HG02870 (cell line): Measurements from ENCODE around the gene CTDSPL2.
A peak's percentile ranks its signal among the peaks of the same experiment; 100 is the strongest.
"Not testable (repeated sequence)": the region's sequence is repeated elsewhere in the genome, so short reads cannot be mapped to it uniquely, and the experiment has no call there.

Source experiments
- ATAC-seq: cut with Tn5 transposase; IDR thresholded peaks from one replicate; pipeline ENCODE4 v1.9.1; 2021; ENCODE audit warnings: mild to moderate bottlenecking, moderate library complexity; ENCODE audit not compliant: unreplicated experiment

The CTDSPL2 gene

DNA sequence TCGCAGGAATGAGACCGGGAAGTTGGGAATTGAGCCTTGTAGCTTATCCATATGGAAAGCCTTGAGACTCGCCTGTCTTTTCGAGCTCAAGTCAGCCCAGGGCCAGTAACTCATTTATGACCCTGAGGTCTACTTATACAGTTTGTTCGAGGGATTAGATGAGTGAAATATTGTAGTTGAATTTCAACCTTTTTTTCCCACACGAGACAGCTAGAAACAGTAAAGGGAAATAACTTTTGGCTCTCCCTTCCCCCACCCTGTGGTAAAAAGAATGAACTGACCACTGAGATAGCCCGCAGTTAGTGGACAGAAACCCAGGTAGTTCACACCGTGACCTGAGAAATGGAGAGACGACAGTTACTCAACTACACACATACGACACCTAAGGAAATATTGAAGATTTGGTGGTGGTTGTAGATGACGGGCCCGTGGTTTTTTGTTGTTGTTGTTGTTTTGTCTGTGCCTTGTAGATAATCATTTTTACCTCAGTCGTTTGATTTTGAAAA, 110.4 kb downstream of the CTDSPL2 start:
- no peak for ATAC-seq

DNA sequence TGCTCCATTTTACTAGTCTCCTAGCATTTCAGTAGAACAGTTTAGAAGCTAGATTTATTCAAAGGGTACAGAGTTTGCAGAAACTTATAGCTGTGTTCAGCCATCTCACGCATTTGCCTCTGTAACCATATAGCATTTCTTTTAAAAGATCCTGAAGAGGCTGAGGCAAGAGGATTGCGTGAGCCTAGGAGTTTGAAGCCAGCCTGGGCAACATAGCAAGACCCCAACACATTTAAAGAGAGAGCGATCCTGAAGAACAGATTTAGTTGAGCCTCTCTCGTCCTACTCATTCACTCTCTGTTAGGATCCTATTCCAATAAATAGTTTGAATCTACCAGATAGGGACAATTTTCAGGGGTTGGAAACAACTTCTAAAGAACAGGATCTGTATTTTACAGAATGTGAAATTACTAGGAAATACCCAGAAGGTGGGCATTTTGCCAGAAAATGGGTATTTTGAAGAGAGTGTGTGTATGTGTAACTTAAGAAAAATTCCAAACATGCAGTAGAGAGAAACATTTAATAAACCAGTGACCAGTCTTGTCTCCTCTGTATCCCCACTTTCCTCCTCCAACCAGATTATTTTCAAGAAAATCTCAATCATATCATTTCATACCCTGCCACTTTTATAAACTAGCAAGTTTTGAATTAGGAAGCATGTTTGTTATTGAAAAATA, 114.0 kb downstream of the CTDSPL2 start:
- no peak for ATAC-seq

DNA sequence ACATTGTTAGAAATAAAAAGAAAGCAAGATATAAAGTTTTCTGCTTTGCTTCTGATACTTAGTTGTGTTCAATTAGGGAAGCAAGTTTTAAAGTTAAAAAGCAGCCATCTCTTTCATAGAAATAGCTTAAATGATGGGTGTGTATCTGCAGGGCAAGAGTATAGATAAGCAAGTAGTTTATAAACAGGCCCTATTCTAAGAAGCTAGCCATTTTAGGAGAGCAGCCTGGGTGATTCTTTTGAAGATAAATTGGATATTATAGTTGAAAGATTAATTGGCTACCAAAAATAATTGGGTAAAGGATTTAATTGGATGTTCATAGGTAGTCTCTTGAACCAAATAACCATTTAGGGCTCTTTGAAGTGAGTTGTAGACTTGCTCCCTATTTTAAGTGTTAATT, 115.2 kb downstream of the CTDSPL2 start:
- no peak for ATAC-seq

GRCh38 chr15:44544745-44545144, 117.3 kb downstream of the CTDSPL2 start:
- ATAC-seq: not testable (repeated sequence)

GRCh38 chr15:44545913-44546802, 118.7 kb downstream of the CTDSPL2 start:
- peak; percentile 60 for ATAC-seq

DNA sequence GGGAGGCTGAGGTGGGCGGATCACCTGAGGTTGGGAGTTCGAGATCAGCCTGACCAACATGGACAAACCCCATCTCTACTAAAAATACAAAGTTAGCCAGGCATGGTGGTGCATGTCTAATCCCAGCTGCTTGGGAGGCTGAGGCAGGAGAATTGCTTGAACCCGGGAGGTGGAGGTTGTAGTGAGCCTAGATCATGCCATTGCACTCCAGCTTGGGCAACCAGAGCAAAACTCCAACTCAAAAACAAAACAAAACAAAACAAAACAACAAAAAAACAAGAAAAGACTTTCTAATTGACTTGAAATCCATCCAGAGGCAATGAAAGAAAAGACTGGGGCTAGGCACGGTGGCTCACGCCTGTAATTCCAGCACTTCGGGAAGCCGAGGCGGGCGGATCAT, 121.7 kb downstream of the CTDSPL2 start:
- ATAC-seq: not testable (repeated sequence)

- ATAC-seq: no peak
These were observed 122.8 kb downstream of the CTDSPL2 start for GRCh38 chr15:44550256-44550655.

GRCh38 chr15:44550734-44551133, 123.3 kb downstream of the CTDSPL2 start:
- ATAC-seq: no peak

GRCh38 chr15:44554934-44555723, 127.7 kb downstream of the CTDSPL2 start:
- ATAC-seq: no peak

DNA sequence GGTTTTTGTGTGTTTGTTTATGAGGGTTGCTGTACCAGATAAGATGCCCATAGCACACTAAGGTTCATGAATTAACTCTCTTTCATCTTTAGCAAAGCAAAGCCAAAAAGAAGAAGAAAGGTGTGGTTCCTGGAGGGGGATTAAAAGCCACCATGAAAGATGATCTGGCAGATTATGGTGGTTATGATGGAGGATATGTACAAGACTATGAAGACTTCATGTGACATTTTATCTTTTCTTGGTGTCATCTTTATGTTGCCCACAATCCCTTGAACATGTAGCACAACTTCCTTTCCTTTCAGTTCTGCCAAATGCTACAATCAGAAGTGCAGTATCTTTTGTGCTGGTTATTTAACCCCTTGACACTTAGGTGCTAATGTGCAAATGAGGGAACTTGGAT, 133.5 kb downstream of the CTDSPL2 start:
- ATAC-seq: not testable (repeated sequence)

GRCh38 chr15:44565387-44566154, 138.1 kb downstream of the CTDSPL2 start:
- ATAC-seq: no peak

GRCh38 chr15:44566155-44566540, 138.7 kb downstream of the CTDSPL2 start:
- no peak for ATAC-seq

GRCh38 chr15:44568338-44568737, 140.9 kb downstream of the CTDSPL2 start:
- ATAC-seq: no peak

GRCh38 chr15:44569316-44569715, 141.9 kb downstream of the CTDSPL2 start:
- no peak for ATAC-seq

GRCh38 chr15:44570361-44570760, 142.9 kb downstream of the CTDSPL2 start:
- ATAC-seq: no peak

GRCh38 chr15:44573386-44573785, 146.0 kb downstream of the CTDSPL2 start:
- ATAC-seq: no peak

DNA sequence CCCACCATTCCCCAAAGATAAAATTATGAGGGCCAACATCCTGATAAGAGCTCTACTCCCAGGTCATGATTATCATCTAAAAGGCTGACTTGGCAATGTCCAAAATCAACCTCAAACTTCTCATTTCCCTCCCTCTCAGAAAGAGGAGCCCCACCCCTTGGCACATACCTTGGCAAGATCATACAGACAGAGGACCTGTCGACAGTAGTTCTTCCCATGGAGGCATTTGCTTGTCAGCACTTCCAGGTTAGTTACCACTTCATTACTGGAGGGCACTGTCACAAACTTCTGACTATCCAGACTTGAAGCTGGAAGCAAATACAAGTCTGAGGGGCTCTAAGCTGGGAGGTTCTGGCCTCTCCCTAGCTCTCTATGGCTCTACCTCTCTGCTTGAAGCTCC, 147.3 kb downstream of the CTDSPL2 start:
- no peak for ATAC-seq
